Measurements from ENCODE around the gene LRRC25.
A peak's percentile ranks its signal among the peaks of the same experiment; 100 is the strongest.

Gene LRRC25

GRCh38 chr19:18397242-18398202 lies at the start of gene LRRC25:
TSS of gene LRRC25 (minus strand) at chr19:18397622. CDS start at chr19:18396963, 659 bp downstream.
- no peak for FAIRE-seq

GRCh38 chr19:18446811-18447359 lies 49.5 kb upstream of the LRRC25 start:
- no peak for FAIRE-seq

GRCh38 chr19:18446145-18446810 lies 48.9 kb upstream of the LRRC25 start:
- FAIRE-seq, result no peak

GRCh38 chr19:18445262-18445948 lies 48.0 kb upstream of the LRRC25 start:
- FAIRE-seq, result no peak

- no peak for FAIRE-seq
These were observed 47.1 kb upstream of the LRRC25 start for GRCh38 chr19:18444513-18444912.

- FAIRE-seq, result no peak
These were observed 46.4 kb upstream of the LRRC25 start for GRCh38 chr19:18443831-18444230.

- no peak for FAIRE-seq
These were observed 46.0 kb upstream of the LRRC25 start for GRCh38 chr19:18443406-18443805.

- FAIRE-seq, result no peak
These were observed 45.5 kb upstream of the LRRC25 start for GRCh38 chr19:18442941-18443340.

- no peak for FAIRE-seq
These were observed 44.7 kb upstream of the LRRC25 start for GRCh38 chr19:18441804-18442788.

GRCh38 chr19:18440936-18441803 lies 43.7 kb upstream of the LRRC25 start:
- no peak for FAIRE-seq

GRCh38 chr19:18440415-18440877 lies 43.0 kb upstream of the LRRC25 start:
- FAIRE-seq, result no peak

GRCh38 chr19:18439910-18440237 lies 42.5 kb upstream of the LRRC25 start:
- FAIRE-seq, result no peak

- FAIRE-seq, result peak; percentile 58
These were observed 41.8 kb upstream of the LRRC25 start for GRCh38 chr19:18439025-18439909.

- no peak for FAIRE-seq
These were observed 41.1 kb upstream of the LRRC25 start for GRCh38 chr19:18438331-18439024.

- FAIRE-seq, result no peak
These were observed 40.3 kb upstream of the LRRC25 start, which contains the start of gene ISYNA1 for GRCh38 chr19:18437491-18438330. TSS of gene ISYNA1 (minus strand) at chr19:18438133. CDS start at chr19:18437979, 154 bp downstream.

GRCh38 chr19:18436671-18437490 lies 39.5 kb upstream of the LRRC25 start:
- peak; percentile 94 for FAIRE-seq
